Activated CD8-positive, alpha-beta memory T cell treated with anti-CD3 and anti-CD28 coated beads for 48 hours (primary cell): ENCODE data around the gene MTARC2.

Experiments
- DNase-seq, 3 experiments: peaks; one replicate each; pipeline ENCODE4 v3.0.0-alpha.2; 2020; ENCODE audit warnings: low read depth in 2 of 3, low spot score in 2 of 3

The MTARC2 gene

GRCh38 chr1:220797044-220797443 is 48.9 kb downstream of the MTARC2 start:
- no peak for DNase-seq

GRCh38 chr1:220797553-220797952 is 49.4 kb downstream of the MTARC2 start:
- no peak for DNase-seq

GRCh38 chr1:220798338-220798737 is 50.2 kb downstream of the MTARC2 start:
- DNase-seq: no peak

DNA sequence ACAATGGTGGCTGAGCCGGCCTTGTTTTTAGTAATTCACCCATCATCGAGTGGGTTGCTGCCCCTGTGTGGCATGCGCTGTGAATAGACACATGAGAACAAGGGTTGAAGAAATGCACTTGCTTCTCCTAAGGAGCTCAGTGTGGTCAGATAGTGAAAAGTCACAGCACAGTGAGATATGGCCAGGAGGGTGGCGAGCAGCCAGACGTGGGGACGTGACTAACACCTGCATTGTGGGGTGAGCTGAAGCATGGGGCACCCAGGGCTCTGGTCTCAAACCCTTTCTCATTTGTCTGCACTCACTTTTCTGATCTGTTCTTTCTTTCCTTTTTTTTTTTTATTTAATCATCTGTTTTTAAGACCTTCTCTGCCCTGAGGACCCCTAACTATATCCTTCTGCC is 52.1 kb downstream of the MTARC2 start:
- no peak for DNase-seq

DNA sequence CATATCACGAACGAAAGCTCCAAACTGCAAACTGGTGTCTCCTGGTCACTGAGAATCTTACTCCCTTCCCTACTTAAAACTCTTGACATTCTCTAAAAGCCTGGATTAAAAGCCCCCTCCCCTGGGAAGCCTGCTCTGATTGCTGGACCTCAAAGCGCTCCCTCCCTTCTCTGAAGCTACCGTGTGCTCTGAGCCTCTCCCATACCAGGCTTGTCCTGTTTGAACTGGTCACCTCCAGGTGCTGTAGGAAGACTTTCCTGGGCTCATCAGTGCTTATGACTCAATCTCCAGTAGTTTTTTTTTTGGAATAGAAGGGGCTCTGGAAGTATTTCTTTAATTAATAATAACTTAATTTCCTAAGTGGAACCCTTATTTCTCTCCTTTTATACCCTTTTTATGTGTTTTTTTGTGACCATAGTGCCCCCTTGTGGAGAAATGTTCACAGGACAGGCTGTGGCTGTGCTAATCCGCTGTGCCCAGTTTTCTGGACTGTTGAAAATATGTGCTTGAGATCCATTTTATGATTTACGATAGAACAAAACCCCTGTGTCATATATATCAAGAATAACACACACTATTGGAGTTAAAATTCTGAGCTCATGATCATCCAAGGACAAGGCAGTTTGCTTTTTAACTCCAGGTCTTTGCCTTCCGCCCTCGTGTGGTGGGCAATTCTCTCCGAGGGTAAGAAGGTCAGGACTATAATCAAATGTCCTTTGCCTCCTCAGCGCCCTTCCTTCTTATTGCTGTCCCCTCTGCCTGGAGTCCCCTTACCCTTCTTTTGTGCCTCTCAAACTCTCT is 55.5 kb downstream of the MTARC2 start:
- DNase-seq: no peak

GRCh38 chr1:220804202-220804586 is 56.1 kb downstream of the MTARC2 start:
- DNase-seq: no peak

DNA sequence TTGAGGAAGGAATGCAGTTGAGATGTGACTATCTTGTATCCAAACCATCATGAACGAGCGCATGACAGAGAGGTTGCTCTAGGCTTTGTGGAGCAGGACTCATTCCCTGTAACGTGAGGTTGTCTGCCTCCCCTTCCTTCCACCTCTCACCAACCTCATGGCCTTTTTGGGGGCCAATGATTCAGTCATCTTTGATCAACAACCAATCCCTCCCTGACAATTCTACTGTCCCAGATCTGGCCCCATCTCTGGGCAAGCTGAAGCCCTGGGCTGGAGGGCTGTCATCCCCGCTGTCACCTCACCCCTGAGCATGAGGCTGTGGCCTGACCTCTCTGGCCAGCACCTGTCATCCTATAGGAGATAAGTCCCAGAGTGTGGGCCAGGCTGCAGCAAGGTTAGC is 58.3 kb downstream of the MTARC2 start:
- no peak for DNase-seq

DNA sequence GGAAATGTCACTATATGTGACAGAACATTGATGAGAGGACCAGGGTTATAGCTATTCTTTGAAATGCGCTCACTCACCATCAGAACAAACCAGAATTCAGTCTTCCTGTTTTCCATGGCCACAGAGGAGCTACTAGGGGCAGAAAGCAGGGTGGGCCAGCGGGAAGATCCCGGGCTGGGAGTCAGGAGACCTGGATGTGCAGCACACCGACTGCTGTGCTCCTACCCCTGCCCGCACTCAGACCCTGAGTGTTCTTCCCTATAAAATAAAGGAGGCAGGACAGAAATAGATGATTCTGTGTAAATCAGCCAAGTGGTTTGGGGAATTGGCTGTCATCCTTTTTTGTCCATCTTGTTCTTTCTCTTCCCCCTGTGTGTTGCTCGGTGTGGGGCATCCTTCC is 59.6 kb downstream of the MTARC2 start:
- DNase-seq: no peak

DNA sequence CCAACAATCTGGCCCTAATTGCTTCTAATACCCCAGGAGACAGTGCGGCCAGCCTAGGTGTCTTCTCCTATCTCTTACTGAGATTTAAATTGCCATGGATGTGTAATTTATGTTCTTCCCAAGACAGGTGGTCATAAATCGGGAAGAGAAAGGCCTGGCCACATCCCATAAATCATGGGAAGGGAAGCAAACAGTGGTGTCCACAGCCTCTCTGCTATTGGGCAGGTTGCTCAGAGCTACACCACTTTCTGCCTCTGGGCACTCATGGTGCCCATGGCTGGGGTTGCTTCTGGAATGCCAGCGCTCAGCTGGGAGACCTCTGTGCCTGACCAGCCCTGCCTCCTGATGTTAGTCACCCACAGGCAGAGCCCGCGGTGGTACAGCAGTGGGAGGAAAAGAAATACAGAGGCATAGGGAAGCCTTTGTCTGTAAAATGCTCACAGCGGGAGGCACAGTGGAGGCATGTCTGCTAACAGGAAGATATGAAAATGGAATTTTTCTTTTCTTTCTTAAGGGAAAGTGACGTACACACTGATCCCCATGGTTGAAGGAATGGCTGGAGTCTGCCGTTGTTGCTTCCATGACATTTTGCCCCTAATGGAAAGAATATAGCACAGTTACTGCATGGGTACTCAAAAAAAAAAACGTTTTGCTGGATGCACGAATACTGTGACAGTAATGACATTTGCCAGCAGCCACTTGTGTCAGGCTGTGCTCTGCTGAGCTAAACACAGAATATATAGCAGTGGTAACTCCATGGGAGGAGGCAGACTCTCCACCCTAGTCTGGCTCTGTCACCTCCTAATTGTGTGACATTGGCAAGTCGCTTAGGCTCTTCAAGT is 60.4 kb downstream of the MTARC2 start:
- no peak for DNase-seq

DNA sequence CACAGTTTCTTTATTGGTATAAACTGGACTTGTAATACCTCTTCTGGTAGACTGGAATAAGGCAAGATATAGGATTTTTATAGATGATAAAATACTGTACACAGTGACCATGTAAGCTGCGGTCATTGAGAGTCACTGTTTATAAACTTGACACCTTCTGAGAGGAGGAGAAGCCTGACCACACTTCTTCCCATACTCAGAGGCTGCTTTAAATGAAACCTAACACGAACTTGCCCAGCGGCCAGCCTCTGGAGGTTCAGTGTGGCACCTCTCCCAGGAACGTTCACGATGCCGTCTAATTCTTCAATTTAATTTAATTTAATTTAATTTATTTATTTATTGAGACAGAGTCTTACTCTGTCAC is 61.0 kb downstream of the MTARC2 start:
- no peak for DNase-seq

GRCh38 chr1:220809704-220810103 is 61.6 kb downstream of the MTARC2 start:
- no peak for DNase-seq

DNA sequence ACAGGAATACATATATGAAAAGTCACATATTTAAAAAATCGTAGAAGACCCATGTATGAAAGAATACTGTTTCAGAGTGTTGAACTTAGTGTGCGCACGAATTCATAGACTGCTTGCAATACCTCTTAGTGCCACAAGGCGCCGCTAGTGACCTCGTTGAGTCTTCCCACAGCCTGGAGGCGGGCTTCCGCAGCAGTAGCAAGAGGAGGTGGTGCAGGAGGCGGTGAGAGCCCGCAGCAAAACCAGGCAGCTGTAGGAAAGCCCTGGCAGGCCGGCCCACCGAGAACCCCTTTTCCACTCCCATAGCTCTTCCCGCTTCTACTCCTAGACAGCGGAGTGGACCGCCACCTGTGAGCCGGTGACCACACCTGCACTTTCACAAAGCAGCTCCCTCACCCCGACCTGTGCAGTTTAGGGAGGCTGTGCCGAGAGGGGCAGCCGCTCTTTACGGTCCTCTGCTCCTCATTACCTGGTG is 62.1 kb downstream of the MTARC2 start:
- DNase-seq: peak in 2 of 3 experiments; percentile 27 to 33

- DNase-seq: no peak
Observed at GRCh38 chr1:220810963-220811362, 62.8 kb downstream of the MTARC2 start.

- no peak for DNase-seq
Observed at GRCh38 chr1:220811695-220812094, 63.6 kb downstream of the MTARC2 start.

- DNase-seq: no peak
Observed at GRCh38 chr1:220812308-220812707, 64.2 kb downstream of the MTARC2 start.

DNA sequence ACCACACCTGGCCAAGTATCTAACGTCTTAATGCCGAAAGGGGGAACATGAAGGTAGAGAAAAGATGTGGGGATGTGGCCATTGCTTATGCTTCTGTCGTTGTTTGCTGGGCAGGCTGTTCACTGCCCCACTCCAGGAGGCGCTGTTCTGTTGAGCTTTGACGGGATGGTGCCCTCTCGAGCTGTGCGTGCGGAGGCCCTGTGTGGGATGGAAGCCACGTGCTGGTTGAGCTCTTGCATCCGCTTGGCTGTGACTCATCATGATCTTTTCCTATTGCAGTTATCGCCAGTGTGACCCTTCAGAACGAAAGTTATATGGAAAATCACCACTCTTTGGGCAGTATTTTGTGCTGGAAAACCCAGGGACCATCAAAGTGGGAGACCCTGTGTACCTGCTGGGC is 64.9 kb downstream of the MTARC2 start:
- DNase-seq: no peak

DNA sequence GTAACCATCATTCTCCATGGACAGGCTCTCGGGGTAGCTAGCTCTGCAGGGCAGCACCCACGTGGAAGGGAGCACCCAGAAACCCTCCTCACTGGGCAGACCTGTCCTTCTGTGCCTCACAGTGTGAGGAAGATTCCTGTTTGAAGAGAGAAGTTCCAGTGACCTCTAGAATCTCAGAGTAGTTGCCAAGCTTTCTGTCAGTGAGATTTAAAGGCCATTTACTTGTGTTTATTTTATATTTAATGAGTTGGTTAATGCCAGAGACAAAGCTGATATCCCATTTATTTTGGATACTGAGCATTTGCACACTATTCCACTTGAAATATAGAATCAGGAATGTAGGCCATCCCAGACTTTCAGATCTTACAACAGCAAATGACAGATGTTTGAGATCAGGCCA is 67.3 kb downstream of the MTARC2 start:
- no peak for DNase-seq

DNA sequence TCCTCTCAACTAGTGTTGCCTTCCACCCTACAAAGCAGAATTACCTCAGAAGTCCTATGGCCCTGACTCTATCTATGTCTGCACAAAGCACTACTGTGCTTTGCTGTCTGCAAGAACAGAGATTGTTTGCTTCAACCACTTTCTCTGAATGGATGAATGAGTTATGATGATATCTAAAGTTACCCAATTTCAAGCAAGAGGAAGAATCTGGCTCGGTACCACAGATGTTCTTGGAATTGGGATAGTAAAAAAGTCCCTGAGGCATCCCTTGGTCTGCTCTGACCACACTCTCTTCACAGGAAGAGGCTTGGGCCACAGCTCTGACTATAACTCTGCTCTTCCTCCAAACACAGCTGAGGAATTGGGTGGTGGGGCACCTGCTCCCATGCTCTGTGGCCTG is 69.8 kb downstream of the MTARC2 start:
- DNase-seq: no peak

GRCh38 chr1:220818421-220819173 is 70.5 kb downstream of the MTARC2 start:
- no peak for DNase-seq

GRCh38 chr1:220819467-220820026 is 71.4 kb downstream of the MTARC2 start:
- DNase-seq: no peak
